Ascending aorta (tissue), 2 donors: ENCODE measurements around the gene MGME1. TPM values are rescaled to one million over a fixed set of nuclear protein-coding genes. Genes with fewer than 3 reads are reported as not detected.

ENCODE experiments used
- DNase-seq, 2 donors: peaks; one replicate each; pipeline ENCODE4 v3.0.0-alpha.2; 2019; ENCODE audit warnings: low spot score in 2 of 2
- H3K27ac ChIP-seq, 2 donors: fragments of 200-600 bp; sonication (generic); one replicate each; pipeline ENCODE4 v1.5.1; 2016 to 2017; ENCODE audit warnings: mild to moderate bottlenecking in 1 of 2
- H3K27me3 ChIP-seq: fragments of 200-600 bp; sonication (generic); one replicate; pipeline ENCODE4 v1.5.1; 2017
- H3K36me3 ChIP-seq, 2 donors: fragments of 200-600 bp; sonication (generic); one replicate each; pipeline ENCODE4 v1.5.1; 2016
- H3K4me1 ChIP-seq, 2 donors: fragments of 200-600 bp; sonication (generic); one replicate each; pipeline ENCODE4 v1.5.1; 2016 to 2017; ENCODE audit warnings: mild to moderate bottlenecking in 1 of 2
- H3K4me3 ChIP-seq, 2 donors: fragments of 200-600 bp; sonication (generic); one replicate each; pipeline ENCODE4 v1.5.1; 2016 to 2017; ENCODE audit warnings: mild to moderate bottlenecking in 1 of 2
- H3K9me3 ChIP-seq, 2 donors: fragments of 200-600 bp; sonication (generic); one replicate each; pipeline ENCODE4 v1.5.1; 2016
- intact Hi-C: fragments of 100-400 bp; cut with DNase I; formaldehyde crosslinking; loops from one replicate; pipeline ENCODE4 v1.15.1; 2023
- total RNA-seq: library from RNA; depleted of rRNA; stranded (reverse); fragments of >200 nt; gene quantifications from one replicate; pipeline ENCODE4 v1.1.0, GENCODE V29; 2016
- TF ChIP-seq, protein P1 (sequence below), 3 experiments: fragments of 200-600 bp in 2 of 3; fragments of 450-650 bp in 1 of 3; sonication (generic) in 2 of 3; IDR thresholded peaks; one replicate each; pipeline ENCODE4 v1.5.1; 2016 to 2019; ENCODE audit warnings: antibody characterized with exemption in 3 of 3, mild to moderate bottlenecking in 1 of 3, moderate library complexity in 1 of 3

The MGME1 gene
- total RNA-seq, 1 donor from 2014 or later, result 0.85 TPM

DNA sequence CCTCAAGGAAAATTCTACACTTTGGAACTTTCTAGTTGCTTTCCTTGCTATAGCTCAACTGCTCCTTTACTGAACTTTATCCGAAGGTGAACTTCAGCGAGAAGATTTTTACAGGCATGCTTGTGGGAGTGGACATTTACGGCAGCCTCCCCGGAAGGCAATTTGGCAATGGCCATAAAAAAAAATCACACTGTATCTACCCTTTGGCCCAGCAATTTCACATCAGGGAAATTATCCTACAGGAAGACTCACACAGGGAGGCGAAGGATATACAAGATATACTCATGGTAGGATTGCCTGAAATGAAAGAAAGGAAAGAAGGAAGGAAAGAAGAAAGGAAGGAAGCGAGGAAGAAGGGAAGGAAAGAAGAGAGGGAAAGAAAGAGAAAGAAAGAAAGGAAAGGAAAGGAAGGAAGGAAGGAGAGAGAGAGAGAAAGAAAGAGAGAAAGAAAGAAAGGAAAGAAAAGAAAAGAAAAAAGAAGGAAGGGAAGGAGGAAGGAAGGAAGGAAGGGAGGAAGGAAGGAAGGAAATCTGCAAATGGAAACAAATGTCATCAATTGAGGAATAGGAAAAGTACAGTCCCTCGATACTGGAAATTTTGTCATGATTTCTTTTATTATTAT, 63.2 kb downstream of the MGME1 start:
- Histone ChIP-seq H3K36me3 (no peaks in the 10 kb centered on the region), H3K27me3 (no peaks in the 10 kb centered on the region), H3K27ac (no peak overlapping the region), H3K4me1 (no peaks in the 10 kb centered on the region), H3K4me3 (no peak overlapping the region), H3K9me3 (no peaks in the 10 kb centered on the region)
- DNase-seq, result no peak
- intact Hi-C loops, result no loop called here
- TF ChIP-seq, protein P1, sequence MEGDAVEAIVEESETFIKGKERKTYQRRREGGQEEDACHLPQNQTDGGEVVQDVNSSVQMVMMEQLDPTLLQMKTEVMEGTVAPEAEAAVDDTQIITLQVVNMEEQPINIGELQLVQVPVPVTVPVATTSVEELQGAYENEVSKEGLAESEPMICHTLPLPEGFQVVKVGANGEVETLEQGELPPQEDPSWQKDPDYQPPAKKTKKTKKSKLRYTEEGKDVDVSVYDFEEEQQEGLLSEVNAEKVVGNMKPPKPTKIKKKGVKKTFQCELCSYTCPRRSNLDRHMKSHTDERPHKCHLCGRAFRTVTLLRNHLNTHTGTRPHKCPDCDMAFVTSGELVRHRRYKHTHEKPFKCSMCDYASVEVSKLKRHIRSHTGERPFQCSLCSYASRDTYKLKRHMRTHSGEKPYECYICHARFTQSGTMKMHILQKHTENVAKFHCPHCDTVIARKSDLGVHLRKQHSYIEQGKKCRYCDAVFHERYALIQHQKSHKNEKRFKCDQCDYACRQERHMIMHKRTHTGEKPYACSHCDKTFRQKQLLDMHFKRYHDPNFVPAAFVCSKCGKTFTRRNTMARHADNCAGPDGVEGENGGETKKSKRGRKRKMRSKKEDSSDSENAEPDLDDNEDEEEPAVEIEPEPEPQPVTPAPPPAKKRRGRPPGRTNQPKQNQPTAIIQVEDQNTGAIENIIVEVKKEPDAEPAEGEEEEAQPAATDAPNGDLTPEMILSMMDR (IDR thresholded peaks at IDR 0.05), result no peak

DNA sequence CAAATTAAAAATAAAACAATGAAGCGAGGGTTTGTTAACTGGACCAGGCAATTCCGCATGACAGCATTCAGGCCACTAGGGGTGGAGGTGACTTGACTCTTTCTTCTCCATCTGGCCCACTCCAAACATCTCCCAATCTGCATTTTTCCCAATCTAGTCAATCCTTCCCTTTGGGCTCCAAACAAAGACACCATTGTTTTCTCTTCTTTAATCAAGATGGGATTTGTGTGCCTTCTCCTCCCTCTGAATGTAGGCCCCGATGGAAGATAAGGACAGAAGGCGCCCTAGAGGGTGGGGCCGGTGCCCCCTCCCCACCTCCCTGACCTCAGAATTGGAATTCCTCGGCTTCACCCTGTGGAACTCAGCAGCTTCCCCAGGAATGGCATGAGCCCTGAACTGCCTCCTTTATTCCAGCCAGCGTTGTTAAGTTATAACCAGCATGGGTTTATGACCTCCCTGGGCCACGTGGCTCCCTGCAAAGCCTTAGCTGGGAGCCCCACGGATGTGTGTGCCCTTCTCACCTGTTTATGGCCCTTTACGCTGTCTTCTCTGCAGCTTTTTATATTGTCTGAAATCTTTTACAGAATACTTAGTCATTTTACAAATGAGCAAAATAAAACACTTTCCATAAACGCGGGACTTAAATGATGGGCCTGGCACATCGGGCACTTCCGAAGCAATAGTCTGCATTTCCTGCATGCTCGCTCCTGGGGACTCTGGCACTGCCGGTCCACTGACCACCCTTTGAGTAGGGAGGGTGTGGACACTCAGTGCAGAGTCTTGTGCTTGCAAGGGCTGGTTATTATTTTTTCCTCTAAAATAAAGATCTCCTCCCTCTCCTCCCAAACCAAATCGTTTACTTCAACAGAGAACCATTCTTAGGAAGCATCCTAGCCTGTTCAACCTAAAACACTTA, 64.4 kb downstream of the MGME1 start:
- Histone ChIP-seq H3K4me1 (no peaks in the 10 kb centered on the region), H3K4me3 (no peak overlapping the region), H3K36me3 (no peaks in the 10 kb centered on the region), H3K27me3 (no peaks in the 10 kb centered on the region), H3K9me3 (no peaks in the 10 kb centered on the region), H3K27ac (no peak overlapping the region)
- no peak for DNase-seq
- TF ChIP-seq, protein P1 (IDR thresholded peaks at IDR 0.05), result no peak
- intact Hi-C loops, result no loop called here

DNA sequence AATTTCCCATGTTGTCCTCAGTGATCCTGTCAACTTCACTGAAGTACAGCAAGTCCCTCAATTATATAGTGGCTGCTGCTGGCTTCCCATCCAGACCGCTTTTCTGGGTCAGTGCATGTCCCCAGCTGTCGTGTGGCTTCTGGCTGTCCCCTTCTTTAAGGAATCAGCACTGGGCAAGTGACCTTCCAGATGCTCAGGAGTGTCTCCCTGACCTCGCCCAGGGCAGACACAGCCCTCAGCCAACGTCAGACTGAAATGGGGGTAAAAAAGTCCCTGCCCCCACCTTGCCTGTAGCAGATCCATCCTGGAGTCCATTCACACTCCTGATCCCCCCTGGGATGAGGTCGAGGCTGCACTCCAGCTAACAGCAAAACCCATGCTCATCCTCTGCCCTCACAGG, 65.2 kb downstream of the MGME1 start:
- Histone ChIP-seq H3K4me3 (no peak overlapping the region), H3K27ac (no peak overlapping the region), H3K4me1 (no peaks in the 10 kb centered on the region), H3K27me3 (no peaks in the 10 kb centered on the region), H3K36me3 (no peaks in the 10 kb centered on the region), H3K9me3 (no peaks in the 10 kb centered on the region)
- DNase-seq, result no peak
- TF ChIP-seq, protein P1 (IDR thresholded peaks at IDR 0.05), result no peak
- intact Hi-C loops, result no loop called here

DNA sequence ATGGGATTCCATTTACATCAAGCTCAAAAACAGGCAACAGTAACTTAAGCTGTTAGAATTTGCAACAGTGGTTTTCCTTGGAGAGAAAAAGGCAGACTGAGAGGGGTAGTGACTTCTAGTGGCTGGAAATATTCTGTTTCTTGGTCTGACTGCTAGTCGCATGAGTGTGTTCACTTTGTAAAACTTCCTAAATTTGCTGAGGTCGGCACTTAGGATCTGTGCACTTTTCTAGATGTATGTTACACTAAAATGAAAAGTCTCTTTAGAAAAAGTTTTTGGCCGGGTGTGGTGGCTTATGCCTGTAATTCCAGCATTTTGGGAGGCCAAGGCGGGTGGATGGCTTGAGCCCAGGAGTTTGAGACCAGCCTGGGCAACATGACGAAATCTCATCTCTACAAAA, 70.2 kb downstream of the MGME1 start:
- Histone ChIP-seq H3K9me3 (peaks cover 0 to 6% of the 10 kb centered on the region in 2 donors), H3K4me1 (no peaks in the 10 kb centered on the region), H3K36me3 (no peaks in the 10 kb centered on the region), H3K27ac (no peak overlapping the region), H3K27me3 (no peaks in the 10 kb centered on the region), H3K4me3 (no peak overlapping the region)
- intact Hi-C loops, result no loop called here
- TF ChIP-seq, protein P1 (IDR thresholded peaks at IDR 0.05), result no peak
- DNase-seq, result no peak

Other genes with a start within 250 kb of the MGME1 start
- gene SNX5, start 224 bp upstream of the MGME1 start, total RNA-seq, result 32.7 TPM
- gene OVOL2, start 88.9 kb downstream of the MGME1 start, total RNA-seq, result not detected
- gene KAT14, start 168.8 kb downstream of the MGME1 start, total RNA-seq, result 1.7 TPM
- 37.1 TPM for gene PET117, start 168.8 kb downstream of the MGME1 start, total RNA-seq